HK-2 (cell line): ENCODE data around the gene MZT2B.
"Not testable (repeated sequence)": the region's sequence is repeated elsewhere in the genome, so short reads cannot be mapped to it uniquely, and the experiment has no call there.

Experiments used
- DNase-seq: peaks from one replicate; pipeline ENCODE4 v3.0.0-alpha.2; 2018; ENCODE audit not compliant: unreplicated experiment

MZT2B gene

GRCh38 chr2:130152816-130153595 lies 29.1 kb upstream of the MZT2B start:
- no peak for DNase-seq

DNA sequence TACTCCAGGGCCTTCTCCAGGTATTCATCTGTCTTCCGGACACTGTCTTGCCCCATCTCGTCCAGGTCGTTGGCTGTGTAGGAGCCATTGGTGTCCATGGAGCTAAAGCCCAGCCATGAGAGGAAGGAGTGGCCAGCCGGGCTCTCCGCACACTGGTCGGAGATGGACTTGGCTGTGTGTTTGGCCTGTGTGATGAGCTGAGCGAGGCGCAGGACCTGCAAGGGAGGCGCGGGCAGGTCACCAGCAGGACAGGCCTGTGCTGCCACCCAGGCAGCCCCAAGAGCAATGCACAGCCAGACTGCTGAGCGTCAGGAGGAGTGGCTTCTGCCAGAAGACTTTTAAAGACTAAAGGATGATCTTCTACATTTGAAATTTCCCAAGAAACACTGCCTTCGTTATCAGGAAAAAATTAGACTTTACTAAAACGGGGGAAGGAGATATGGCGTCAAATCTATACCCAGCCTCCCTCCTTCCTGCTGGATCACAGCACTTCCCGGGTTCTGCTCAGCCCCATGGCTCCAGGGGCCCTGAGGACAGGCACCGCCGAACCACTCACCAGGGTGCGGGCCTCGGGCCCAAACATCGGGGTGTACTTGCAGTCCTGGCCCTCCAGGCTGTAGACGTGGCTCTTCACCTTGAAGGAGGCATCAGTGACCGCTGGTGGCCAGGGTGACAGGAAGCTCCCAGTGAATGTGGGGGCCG lies 28.2 kb upstream of the MZT2B start:
- not testable (repeated sequence) for DNase-seq

DNA sequence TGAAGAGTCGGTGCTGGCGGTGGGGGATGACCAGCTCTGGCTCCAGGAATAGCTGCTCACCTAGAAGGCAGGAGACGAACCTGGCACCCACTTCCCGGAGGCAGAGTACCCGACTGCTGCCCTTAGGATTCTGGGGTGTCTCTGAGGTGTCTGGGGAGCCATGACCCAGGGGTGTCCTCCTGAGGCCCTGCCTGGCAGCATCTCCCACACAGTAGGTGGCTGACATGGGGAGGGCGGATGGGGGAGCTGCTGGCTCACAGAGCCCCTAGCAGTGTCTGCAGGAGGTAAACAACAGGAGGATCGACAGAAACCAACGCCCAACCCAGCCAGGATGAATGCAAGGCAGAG lies 27.7 kb upstream of the MZT2B start:
- not testable (repeated sequence) for DNase-seq

DNA sequence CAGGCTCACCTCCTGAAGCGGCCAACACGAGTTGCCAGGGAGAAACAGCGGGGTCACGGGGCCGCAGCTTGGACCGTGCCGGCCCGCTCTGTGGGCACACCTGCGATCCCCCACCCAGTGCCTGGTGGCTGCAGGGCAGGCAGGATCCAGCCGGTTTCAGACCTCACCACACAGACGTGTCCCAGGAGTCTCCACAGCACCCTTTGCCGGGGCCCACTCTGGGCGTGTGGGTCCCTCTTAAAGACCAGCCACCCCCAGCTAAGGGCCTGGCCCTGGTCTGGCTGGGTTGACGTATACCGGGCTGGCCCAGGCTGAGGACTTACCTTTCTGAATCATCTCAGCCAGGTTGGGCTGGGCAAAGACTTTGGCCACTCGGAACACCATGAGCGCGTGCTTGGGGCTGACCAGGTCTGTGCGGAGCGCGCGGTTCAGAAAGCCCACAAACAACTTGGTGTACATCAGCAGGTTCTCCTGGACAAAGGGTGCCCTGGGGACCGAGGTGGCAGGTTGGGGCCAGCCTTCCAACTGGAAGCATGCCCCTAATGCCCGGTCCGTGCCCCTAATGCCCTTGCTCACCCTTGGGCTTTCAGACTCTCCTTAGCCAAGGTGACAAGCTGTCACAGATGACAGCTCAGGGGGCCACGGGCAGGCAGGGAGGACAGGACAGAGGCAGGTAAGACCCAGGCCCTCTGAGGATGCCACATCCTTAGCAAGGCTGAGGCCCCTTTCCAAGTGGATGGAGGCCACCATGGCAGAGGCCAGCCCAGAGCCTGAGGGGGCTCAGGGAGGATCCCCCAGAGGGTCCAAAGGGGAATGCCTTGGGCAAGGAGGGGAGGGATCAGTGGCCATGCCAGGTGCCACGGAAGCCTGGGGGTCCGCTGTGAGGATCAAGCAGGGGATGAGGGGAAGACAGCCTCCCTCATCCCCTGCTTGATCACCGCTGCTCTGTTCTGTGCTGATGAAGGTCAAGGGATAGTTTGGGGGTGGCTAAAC lies 27.0 kb upstream of the MZT2B start:
- DNase-seq = no peak

DNA sequence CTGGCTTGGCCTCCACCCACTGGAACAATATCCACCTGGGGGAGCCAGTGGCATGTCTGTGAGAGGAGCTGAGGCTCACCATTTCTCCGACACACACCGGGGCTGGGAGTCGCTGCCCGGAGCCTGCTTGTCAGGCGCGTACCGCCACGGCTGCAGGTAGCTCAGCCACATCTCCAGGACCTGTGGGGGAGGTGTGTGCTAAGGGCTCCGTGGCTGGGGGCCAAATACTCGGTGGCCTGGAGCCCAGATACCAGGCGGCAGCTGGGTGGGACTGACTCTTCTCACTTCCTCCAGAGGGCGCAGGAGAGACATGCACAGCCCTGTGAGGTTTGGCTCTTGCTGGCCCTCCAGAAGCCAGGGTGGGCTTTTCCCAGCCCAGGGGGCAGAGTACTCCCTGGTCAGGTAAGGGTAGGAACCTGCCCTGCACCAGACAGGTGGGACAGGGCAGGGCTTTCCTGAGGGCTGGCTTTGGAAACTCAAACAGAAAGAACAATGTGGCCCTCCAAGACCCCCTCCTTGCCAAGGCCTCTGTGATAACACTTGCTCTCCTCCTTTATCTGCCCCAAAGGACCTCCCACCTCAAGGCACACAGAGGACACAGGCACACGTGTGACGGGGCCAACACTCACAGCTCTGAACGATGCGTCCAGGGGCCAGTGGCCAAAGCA lies 26.0 kb upstream of the MZT2B start:
- DNase-seq = peak; percentile 70

GRCh38 chr2:130156624-130157004 lies 25.4 kb upstream of the MZT2B start:
- no peak for DNase-seq

- DNase-seq = not testable (repeated sequence)
These were observed 24.7 kb upstream of the MZT2B start for GRCh38 chr2:130157354-130157753.

DNA sequence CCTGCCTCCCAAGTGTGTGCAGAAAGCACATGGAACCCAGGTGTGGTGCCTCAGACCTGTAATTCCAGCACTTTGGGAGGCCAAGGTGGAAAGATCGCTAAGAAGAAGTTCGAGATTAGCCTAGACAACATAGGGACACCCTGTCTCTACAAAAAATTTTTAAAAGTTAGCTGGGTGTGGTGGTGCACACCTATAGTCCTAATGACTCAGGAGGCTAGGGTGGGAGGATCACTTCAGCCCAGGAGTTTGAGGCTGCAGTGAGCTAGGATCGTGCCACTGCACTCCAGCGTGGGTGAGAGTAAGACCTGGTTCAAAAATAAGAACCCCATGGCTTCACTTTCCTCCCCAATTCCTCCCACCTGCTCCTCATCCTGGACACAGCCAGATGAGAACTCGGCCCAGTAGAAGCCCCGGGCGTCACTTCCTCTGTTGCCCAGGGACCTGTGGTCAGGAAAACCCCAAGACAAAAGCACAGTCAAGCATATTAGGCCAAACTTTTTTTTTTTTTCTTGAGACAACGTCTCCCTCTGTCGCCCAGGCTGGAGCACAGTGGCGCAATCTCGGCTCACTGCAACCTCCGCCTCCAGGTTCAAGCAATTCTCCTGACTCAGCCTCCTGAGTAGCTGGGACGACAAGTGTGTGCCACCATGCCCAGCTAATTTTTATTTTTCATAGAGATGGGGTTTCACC lies 24.1 kb upstream of the MZT2B start:
- peak; percentile 57 for DNase-seq

DNA sequence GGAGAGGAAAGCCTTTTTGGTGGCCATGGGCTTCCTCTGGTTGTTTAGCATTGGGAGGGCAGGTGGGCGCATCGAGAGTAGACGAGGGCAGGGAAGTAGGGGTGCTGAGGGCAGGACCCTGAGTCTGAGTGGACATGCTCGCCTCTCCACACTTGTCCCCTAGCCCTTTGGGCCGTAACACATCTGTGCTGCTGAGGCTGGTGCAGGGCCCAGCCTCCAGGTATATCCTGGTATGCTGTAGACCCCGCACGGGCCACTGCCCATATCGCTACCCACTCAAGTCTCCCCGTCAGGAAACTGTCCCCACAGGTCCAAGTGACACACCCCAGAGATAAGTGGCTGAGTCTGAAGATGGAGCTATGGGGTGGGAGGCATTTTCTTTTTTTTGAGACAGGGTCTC lies 23.4 kb upstream of the MZT2B start:
- DNase-seq = no peak

GRCh38 chr2:130159376-130159775 lies 22.7 kb upstream of the MZT2B start:
- DNase-seq = not testable (repeated sequence)

DNA sequence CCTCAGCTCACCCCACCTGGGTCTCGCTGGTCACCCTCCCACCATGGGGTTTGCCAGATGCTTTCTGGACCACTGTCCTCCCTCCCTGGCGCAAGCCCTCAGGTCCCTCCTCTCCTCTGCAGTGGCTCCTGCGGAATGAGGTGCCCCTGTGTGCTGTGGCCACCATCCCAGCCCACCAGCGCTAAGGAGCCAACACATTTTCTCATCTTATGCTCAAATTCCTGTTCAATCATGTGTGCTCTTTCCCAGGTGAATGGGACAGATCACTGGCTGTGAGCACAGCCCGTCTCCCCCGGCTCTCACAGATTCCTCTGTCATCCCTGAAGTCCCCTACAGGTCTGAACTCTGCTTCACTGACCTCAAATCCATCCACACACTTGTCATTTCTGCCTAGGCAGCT lies 21.9 kb upstream of the MZT2B start:
- DNase-seq = peak; percentile 28

GRCh38 chr2:130160838-130161705 lies 21.0 kb upstream of the MZT2B start:
- peak; percentile 84 for DNase-seq

GRCh38 chr2:130162486-130162885 lies 19.6 kb upstream of the MZT2B start:
- not testable (repeated sequence) for DNase-seq

GRCh38 chr2:130162968-130163367 lies 19.1 kb upstream of the MZT2B start:
- DNase-seq = no peak

- no peak for DNase-seq
These were observed 16.6 kb upstream of the MZT2B start for GRCh38 chr2:130165293-130166016.

DNA sequence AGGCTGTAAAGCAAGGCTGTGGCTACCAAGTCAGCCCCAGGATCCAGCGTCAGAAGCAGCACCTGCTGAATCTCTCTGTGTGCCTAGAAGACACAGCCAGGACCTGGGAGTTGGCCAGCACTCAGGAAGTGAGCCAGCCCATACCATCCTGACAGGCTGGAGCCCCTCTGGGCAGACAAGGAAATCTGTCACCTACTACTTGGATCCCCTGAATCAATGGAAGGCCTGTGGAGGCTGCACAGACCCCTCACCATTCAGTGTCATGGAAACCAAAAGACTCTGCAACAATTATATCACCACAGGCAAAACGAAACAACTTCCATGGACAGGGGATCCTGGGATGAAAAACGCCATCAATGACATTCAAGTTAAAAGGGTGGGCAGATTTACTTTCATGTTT lies 15.5 kb upstream of the MZT2B start:
- DNase-seq = not testable (repeated sequence)

- DNase-seq = not testable (repeated sequence)
These were observed 12.9 kb upstream of the MZT2B start for GRCh38 chr2:130169163-130169562.

DNA sequence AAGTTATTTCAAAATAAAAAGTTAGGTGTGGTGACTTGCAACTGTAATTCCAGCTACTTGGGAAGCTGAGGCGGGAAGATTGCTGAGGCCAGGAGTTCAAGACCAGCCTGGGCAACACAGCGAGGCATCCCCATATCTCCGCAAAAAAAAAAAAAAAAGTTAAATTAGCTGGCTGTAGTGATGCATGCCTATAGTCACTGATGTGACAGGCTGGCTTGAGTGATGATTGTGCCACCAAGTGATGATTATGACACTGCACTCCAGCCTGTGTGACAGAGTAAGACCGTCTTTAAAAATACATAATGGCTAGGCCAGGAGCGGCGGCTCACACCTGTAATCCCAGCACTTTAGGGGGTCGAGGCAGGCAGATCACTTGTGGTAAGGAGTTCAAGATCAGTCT lies 12.2 kb upstream of the MZT2B start:
- no peak for DNase-seq

DNA sequence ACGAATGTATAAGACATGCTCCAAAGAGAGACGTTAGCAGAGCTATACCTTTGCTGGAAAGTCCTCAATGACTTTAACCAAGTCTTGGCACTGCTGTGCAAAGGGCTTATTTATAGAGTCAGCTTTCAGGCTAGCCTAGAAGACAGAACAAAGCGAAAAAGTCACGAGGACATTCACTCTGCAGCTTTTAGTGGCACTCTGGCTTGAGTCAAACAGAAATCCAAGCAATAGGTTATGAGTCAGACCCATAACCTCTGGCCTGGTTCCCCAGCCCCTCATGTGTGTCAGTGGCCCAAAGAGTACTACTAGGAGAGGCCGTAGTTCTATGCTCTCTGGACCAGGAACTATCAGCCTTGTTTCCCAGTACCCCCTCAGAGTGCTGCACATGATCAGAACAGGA lies 7.2 kb upstream of the MZT2B start:
- DNase-seq = not testable (repeated sequence)
